KG1 (cell line): ENCODE data around the gene RAPSN.

ENCODE experiments used
- DNase-seq: peaks from one replicate; lab custom pipeline; 2025; lab: John Stamatoyannopoulos, UW

RAPSN gene

DNA sequence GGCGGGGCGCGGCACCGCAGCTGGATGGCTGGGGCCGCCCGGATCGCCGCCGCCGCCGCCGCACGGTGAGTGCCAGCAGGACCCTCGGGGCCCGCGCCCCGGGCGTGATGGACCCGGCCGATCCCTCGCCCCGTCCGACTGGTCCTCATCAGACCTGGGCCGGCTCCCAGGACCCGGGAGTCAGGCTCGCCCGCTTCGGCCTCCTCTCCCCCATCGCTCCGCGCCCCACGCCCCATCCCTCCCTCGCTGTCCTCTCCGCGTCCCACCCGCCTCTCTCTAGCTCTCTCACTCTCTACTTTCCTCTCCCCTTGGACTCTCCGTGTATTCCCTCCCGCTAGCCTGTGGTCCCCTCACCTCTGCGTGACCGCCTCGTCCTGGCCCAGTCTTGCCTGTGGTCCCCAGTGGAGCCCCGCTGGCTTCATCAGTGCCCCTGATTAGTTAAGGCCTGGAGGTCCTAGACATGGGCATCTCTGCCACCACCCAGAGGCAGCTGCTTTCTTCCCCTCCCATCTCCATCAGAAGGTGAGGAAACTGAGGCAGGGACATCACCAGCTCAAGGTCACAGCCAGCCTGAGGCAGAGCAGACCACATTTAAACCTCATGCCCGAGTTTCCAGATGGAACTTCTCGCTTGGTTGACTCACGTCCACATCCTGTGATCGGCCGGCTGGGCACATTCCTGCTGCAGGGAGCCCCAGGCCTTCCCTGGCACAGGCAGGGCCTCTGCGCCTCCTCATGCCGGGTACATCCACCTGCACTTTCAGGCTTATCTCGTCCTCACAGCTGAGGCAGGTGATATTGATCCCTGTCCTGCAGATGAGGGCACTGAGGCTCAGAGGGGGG, 40.1 kb downstream of the RAPSN start:
- no peak for DNase-seq

DNA sequence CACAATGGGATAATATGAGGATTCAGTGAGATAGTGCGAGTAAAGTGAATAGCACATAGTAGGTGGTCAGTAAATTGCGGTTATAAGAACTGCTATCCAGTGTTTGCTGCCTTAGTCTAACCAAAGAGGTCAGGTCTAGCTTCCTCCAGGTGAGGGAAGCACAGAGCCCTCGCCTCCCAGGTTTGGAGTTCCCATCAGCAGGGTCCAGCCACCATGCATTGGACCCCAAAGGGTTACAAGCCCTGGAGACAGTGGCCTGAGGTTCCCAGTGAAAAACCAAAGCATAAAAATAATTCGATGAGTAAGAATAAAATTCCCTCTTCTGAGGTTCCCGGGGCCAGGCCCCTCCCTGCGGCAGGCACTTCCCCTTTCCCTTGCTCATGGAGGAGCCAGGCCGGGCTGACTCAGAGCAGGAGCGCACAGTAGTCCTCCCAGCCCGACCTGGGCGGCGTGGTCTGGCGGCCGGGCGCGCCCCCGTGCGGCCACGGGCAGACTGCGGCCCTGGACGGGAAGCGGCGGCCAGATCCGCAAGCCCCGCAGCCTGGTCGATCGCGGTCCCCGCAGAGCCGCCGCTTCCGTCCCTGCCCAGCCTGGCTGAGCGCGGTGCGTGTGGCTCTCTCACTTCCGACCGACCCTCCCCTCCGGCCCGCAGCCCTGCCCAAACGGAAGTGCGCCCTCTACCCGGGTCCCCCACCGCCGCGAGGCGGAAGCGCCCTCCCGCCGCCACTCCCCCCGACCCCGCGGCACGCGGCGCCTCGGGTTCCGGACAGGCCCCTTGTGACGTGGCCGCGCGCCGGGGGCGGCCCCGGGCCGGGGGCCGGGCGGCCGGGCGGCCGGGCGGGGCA, 41.0 kb downstream of the RAPSN start, which contains the start of gene SLC39A13:
Gene SLC39A13 (plus strand): TSS at position 845 of the 845 bp plus-strand sequence. CDS start 1,505 bp downstream, outside the sequence.
- DNase-seq = peak; percentile 97

- no peak for DNase-seq
These were observed 41.8 kb downstream of the RAPSN start for GRCh38 chr11:47406896-47407745.

GRCh38 chr11:47403571-47403970, 45.4 kb downstream of the RAPSN start:
- DNase-seq = no peak

GRCh38 chr11:47403135-47403534, 45.8 kb downstream of the RAPSN start:
- DNase-seq = no peak

- DNase-seq = no peak
These were observed 48.1 kb downstream of the RAPSN start for GRCh38 chr11:47400768-47401279.

- DNase-seq = no peak
These were observed 48.8 kb downstream of the RAPSN start for GRCh38 chr11:47399860-47400767.

- no peak for DNase-seq
These were observed 50.4 kb downstream of the RAPSN start for GRCh38 chr11:47398551-47398950.

- no peak for DNase-seq
These were observed 50.9 kb downstream of the RAPSN start for GRCh38 chr11:47398011-47398410.

DNA sequence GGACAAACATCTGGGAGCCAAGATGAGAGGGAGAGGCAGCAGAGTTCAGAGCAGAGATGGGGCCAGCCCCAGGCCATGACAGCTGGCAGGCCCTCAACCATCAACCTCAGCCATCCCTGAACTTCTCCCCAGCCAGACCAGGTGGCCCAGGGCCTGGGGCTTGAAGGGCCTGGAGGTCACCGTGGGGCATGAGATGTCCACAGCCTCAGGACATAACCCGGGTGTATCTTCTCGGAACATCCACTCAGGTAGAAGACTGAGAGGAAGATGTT, 53.0 kb downstream of the RAPSN start:
- DNase-seq = no peak

DNA sequence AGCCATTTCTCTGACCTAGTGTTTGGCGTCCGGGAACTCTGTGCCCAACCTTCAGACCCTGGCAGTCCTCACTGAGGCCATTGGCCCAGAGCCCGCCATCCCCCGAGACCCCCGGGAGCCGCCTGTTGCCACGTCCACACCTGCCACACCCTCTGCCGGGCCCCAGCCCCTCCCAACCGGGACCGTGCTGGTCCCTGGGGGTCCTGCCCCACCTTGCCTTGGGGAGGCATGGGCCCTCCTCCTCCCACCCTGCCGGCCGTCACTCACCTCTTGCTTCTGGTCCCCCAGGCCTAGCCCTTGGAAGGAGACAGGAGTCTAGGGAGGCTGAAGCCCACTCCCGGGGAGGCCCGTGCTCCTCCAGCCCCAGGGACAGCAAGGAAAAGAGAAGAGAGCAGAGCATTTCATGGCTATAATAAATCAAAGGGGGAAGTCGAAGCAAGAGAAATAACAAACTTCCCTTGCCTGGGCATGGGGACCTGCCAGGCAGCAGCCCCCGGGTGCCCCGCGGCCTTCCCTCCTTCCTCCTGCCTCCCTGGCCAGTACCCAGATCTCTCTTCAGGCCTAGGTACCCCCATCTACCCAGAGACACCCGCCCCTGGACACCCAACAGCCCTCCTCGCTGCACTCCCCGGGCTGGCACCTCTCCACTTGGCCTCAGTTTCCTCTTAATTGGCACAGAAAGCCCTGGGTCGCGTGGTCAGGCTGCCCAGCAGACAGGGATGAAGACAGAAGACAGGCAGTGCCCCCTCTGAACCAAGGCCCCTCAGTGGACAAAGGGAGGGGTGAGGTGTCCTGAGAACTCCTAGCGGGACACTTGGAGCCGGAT, 53.5 kb downstream of the RAPSN start:
- no peak for DNase-seq

GRCh38 chr11:47394322-47395222, 54.4 kb downstream of the RAPSN start:
- DNase-seq = peak; percentile 57

DNA sequence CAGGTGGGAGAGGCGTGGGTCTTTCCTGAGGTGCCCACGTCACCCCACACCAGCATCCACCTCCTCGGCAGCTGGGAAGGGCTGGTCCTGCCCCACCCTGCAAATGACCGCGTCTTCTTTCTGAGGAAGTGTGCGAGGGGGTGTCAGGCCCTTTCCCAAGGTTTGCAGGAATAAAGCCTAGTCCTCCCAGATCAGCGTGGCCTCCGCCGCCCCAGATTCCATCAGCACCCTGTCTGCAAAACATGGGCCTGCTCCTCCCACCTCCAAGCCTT, 55.0 kb downstream of the RAPSN start:
- DNase-seq = no peak

- no peak for DNase-seq
These were observed 55.5 kb downstream of the RAPSN start for GRCh38 chr11:47393163-47394049.

DNA sequence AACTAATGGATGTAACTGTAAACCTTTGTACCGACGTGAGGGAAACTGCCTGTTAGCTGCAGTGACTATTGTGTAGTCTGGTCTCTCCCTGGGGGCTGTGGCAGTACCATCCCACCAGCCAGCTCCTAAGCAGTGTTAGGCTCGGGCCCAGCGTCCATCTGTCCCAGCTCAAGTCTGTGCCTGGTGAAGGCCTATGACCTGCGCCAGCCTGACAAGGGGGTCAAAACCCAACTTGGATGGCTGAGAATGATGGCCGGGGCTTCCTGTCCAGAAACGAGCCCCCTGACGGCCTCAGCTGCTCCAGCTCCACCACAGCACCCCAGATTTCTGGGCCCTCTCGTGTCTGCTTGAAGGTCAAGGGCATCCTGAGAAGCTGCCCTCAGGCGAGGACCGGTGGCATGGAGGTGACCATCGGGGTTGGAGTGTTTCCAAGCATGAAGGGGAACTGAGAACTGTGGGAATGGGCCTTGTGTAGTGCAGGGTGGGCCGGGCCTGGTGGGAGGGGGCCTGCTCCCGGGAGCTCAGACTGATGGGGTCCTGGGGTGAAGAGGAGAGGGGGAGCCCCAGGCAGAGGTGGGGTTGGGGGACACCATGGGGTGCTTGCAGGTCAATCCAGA, 56.3 kb downstream of the RAPSN start:
- DNase-seq = no peak

DNA sequence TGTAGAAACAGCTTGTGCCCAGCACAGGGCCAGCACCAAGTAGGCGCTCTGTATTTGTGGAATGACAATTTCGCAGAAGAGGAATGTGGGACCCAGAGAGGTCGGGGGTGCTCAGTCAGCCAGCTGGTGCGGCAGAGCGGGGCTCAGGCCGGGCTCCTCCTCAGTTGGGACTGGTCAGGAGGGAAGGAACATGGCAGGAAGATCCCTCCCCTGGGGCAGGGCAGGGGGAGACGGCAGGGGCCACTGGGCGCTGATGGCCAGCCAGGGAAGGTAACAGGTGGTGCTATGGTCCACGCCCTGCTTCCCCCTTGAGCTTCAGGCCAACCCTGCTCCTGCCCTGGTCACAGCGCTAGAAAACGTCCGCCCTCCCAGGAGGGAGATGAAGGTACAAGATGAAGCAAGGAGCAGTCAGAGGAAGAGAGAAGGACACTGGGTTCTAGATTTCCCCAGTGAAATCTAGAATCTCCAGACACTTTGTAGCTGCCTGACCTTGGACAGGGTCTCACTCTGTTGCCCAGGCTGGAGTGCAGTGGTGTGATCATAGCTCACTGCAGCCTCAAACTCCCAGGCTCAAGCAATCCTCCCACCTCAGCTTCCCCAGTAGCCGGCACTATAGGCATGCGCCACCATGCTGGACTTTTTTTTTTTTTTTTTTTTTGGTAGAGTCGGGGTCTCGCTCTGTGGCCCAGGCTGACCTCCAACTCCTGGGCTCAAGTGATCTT, 57.1 kb downstream of the RAPSN start:
- no peak for DNase-seq

GRCh38 chr11:47391077-47391583, 57.8 kb downstream of the RAPSN start:
- no peak for DNase-seq
